GM12801 (cell line): ENCODE results near the gene VCL.

Source experiments
- TF ChIP-seq, protein P1 (sequence below): IDR thresholded peaks from one replicate; pipeline ENCODE4 v1.5.1; 2011; ENCODE audit warnings: control low read depth; ENCODE audit not compliant: insufficient read length; ENCODE audit errors: extremely low read depth

The VCL gene

GRCh38 chr10:74044419-74044818, 46.5 kb downstream of the VCL start:
- TF ChIP-seq, protein P1, sequence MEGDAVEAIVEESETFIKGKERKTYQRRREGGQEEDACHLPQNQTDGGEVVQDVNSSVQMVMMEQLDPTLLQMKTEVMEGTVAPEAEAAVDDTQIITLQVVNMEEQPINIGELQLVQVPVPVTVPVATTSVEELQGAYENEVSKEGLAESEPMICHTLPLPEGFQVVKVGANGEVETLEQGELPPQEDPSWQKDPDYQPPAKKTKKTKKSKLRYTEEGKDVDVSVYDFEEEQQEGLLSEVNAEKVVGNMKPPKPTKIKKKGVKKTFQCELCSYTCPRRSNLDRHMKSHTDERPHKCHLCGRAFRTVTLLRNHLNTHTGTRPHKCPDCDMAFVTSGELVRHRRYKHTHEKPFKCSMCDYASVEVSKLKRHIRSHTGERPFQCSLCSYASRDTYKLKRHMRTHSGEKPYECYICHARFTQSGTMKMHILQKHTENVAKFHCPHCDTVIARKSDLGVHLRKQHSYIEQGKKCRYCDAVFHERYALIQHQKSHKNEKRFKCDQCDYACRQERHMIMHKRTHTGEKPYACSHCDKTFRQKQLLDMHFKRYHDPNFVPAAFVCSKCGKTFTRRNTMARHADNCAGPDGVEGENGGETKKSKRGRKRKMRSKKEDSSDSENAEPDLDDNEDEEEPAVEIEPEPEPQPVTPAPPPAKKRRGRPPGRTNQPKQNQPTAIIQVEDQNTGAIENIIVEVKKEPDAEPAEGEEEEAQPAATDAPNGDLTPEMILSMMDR = no peak

- TF ChIP-seq, protein P1 = no peak
These were observed 49.4 kb downstream of the VCL start for GRCh38 chr10:74047304-74047703.

GRCh38 chr10:74047871-74048270, 50.0 kb downstream of the VCL start:
- TF ChIP-seq, protein P1 = no peak

DNA sequence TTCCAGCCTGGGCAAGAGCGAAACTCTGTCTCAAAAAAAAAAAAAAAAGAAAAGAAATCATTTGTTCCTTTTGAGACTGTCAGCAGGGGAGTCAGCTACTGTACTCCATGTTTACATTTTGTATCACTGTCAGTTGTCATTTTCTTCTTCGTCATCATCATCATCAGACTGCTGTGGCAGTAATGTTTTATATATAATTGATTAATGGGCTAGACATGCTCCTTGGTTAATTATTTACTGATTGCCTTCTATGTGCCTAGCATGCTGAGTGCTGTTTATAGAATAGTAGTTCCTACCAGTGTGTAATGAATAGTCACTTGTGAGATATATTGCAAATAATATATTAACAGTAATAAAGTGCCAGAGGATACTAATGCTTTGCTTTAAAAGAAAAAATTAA, 50.5 kb downstream of the VCL start:
- TF ChIP-seq, protein P1 = no peak

DNA sequence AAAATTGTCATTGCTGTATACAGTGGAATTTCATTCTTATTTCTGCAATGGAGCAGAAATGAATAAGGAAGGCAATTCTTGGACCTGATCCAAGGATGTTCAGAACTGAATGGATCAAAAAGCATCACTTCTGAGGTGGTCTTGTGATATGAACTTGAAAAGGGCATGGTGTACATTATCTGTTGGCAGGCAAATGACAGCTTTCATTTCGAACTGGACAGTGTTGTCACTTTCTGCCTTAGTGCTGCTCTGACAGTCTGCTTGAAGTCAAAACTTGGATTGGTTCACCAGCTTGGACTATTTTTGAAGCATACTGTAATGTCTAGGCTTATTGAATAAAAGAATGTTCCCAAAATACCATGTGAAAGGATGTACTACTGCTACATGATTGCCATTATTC, 52.0 kb downstream of the VCL start:
- TF ChIP-seq, protein P1 = no peak

DNA sequence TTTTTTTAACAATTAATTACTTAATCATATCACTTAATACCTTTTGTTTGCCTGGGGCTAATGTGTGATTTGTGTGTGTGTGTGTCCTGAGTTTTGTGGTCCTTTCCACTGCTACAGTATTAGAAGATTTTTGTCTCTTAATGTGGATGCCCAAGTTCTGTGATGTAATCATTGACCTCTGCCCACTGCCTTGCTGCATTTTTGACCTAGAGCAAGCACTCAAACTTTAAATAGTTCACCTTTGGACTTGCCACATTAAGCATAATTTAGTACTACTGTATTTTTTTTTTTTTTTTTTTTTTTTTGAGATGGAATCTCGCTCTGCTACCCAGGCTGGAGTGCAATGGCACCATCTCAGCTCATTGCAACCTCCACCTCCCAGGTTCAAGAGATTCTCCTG, 52.7 kb downstream of the VCL start:
- TF ChIP-seq, protein P1 = no peak

DNA sequence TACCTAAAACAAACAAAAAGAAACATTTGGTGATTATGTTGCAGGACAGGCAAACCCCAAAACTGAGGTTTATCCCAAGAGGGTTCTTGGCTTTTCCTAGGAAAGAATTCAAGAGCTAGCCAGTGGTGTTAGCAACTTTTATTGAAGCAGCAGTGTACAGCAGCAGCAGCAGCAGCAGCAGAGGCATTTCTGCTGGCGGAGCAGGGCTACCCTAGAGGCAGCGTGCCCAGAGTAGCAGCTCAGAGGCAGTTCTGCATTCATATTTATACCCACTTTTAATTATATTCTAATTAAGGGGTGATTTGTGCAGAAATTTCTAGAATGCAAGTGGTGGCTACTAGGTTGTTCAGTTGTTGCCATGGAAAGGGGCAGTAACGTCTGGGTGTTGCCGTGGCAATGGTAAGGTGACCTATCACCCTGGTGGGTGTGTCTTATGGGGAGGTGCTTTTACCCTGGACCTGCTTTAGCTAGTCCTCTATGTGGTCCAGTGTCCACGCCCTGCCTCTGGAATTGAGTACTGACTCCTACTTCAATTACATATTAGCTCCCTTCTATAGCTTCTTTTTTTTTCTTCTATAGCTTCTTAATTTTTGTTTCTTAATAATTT, 53.9 kb downstream of the VCL start:
- TF ChIP-seq, protein P1 = no peak
